Peyer's patch (tissue), 4 donors: ENCODE measurements around the gene BTNL8. TPM values are rescaled to one million over a fixed set of nuclear protein-coding genes. Genes with fewer than 3 reads are reported as not detected.

Source experiments
- DNase-seq, 3 donors: peaks; one replicate each; pipeline ENCODE4 v3.0.0-alpha.2; 2017 to 2019
- H3K27ac ChIP-seq, 4 donors: fragments of 200-600 bp; sonication (generic); one replicate each; pipeline ENCODE4 v1.5.1; 2016 to 2019
- H3K27me3 ChIP-seq, 2 donors: fragments of 200-600 bp; sonication (generic); one replicate each; pipeline ENCODE4 v1.5.1; 2019
- H3K36me3 ChIP-seq, 3 donors: fragments of 200-600 bp; sonication (generic); one replicate each; pipeline ENCODE4 v1.5.1; 2016 to 2019
- H3K4me1 ChIP-seq, 4 donors: fragments of 200-600 bp; sonication (generic); one replicate each; pipeline ENCODE4 v1.5.1; 2016 to 2019
- H3K4me3 ChIP-seq, 4 donors: fragments of 200-600 bp; sonication (generic); 1 replicate in 3 of 4; 2 replicates in 1 of 4; pipeline ENCODE4 v1.5.1; 2016 to 2019; ENCODE audit warnings: mild to moderate bottlenecking in 1 of 4
- H3K9me3 ChIP-seq, 4 donors: fragments of 200-600 bp; sonication (generic); one replicate each; pipeline ENCODE4 v1.5.1; 2016 to 2019; ENCODE audit warnings: mild to moderate bottlenecking in 1 of 4
- CTCF ChIP-seq, 6 experiments: fragments of 450-650 bp in 4 of 6; fragments of 200-600 bp in 2 of 6; sonication (generic) in 1 of 6; IDR thresholded peaks; one replicate each; pipeline ENCODE4 v1.5.1; 2017 to 2019; ENCODE audit warnings: antibody characterized with exemption in 6 of 6, mild to moderate bottlenecking in 3 of 6, moderate library complexity in 1 of 6
- POLR2A ChIP-seq, 2 donors: fragments of 450-650 bp; IDR thresholded peaks; one replicate each; pipeline ENCODE4 v1.5.1; 2017; ENCODE audit warnings: antibody characterized with exemption in 2 of 2, mild to moderate bottlenecking in 2 of 2, moderate library complexity in 2 of 2
- small RNA-seq, 2 donors: library from RNA; depleted of rRNA; stranded (forward); fragments of <200 nt; gene quantifications; one replicate each; pipeline ENCODE3, GENCODE V24; 2016
- total RNA-seq, 4 donors: library from RNA; depleted of rRNA; stranded (reverse); fragments of >200 nt; gene quantifications; one replicate each; pipeline ENCODE4 v1.1.0, GENCODE V29; 2016

BTNL8 gene
- total RNA-seq, 4 donors from 2014 or later = 6.6 to 337 (median 134) TPM

GRCh38 chr5:180982008-180982741 lies 83.2 kb downstream of the BTNL8 start:
- no peak overlapping the region for H3K4me3 ChIP-seq
- no peaks in the 10 kb centered on the region for H3K4me1 ChIP-seq
- TF ChIP-seq CTCF (IDR thresholded peaks at IDR 0.05) (no peak), POLR2A (IDR thresholded peaks at IDR 0.05) (no peak)
- H3K9me3 ChIP-seq = no peaks in the 10 kb centered on the region
- H3K27ac ChIP-seq = no peak overlapping the region
- H3K27me3 ChIP-seq = no peaks in the 10 kb centered on the region
- no peak for DNase-seq
- no peaks in the 10 kb centered on the region for H3K36me3 ChIP-seq

GRCh38 chr5:180988016-180988415 lies 89.1 kb downstream of the BTNL8 start:
- H3K4me1 ChIP-seq = no peaks in the 10 kb centered on the region
- no peaks in the 10 kb centered on the region for H3K27me3 ChIP-seq
- H3K9me3 ChIP-seq = no peaks in the 10 kb centered on the region
- peak in 1 of 3 donors; percentile 65 for DNase-seq
- no peak overlapping the region for H3K4me3 ChIP-seq
- no peaks in the 10 kb centered on the region for H3K36me3 ChIP-seq
- H3K27ac ChIP-seq = peak overlapping the region in 3 of 4 donors; percentile 79 to 88 (median 81)
- TF ChIP-seq CTCF (IDR thresholded peaks at IDR 0.05) (no peak), POLR2A (IDR thresholded peaks at IDR 0.05) (no peak)

GRCh38 chr5:180988592-180988991 lies 89.6 kb downstream of the BTNL8 start, which contains the start of gene BTNL3:
Gene BTNL3, plus strand, starts transcription at chr5:180988846. Its CDS starts 183 bp downstream, at chr5:180989029.
- TF ChIP-seq CTCF (IDR thresholded peaks at IDR 0.05) (no peak), POLR2A (IDR thresholded peaks at IDR 0.05) (peak; percentile 65 to 83)
- no peaks in the 10 kb centered on the region for H3K27me3 ChIP-seq
- peak in 1 of 3 donors; percentile 57 for DNase-seq
- no peaks in the 10 kb centered on the region for H3K9me3 ChIP-seq
- H3K4me1 ChIP-seq = no peaks in the 10 kb centered on the region
- peak within 1 kb of the TSS in 3 of 4 donors; percentile 36 to 55 (median 51) for H3K4me3 ChIP-seq
- H3K27ac ChIP-seq = peak within 1 kb of the TSS in 3 of 4 donors; percentile 79 to 88 (median 81)
- no peaks in the 10 kb centered on the region for H3K36me3 ChIP-seq

GRCh38 chr5:180990086-180990881 lies 91.3 kb downstream of the BTNL8 start:
- peak in 1 of 2 donors; percentile 34 for TF ChIP-seq POLR2A (IDR thresholded peaks at IDR 0.05)
- TF ChIP-seq CTCF (IDR thresholded peaks at IDR 0.05) = no peak
- Histone ChIP-seq H3K4me1 (no peaks in the 10 kb centered on the region), H3K36me3 (no peaks in the 10 kb centered on the region), H3K4me3 (peak overlapping the region in 3 of 4 donors; percentile 36 to 55 (median 51)), H3K9me3 (no peaks in the 10 kb centered on the region), H3K27me3 (no peaks in the 10 kb centered on the region), H3K27ac (peak overlapping the region in 3 of 4 donors; percentile 79 to 88 (median 81))
- no peak for DNase-seq

- TF ChIP-seq POLR2A (IDR thresholded peaks at IDR 0.05) (peak; percentile 7 to 24), CTCF (IDR thresholded peaks at IDR 0.05) (no peak)
- peak overlapping the region in 3 of 4 donors; percentile 79 to 88 (median 81) for H3K27ac ChIP-seq
- no peaks in the 10 kb centered on the region for H3K36me3 ChIP-seq
- no peaks in the 10 kb centered on the region for H3K27me3 ChIP-seq
- H3K9me3 ChIP-seq = no peaks in the 10 kb centered on the region
- peak overlapping the region in 3 of 4 donors; percentile 36 to 55 (median 51) for H3K4me3 ChIP-seq
- no peaks in the 10 kb centered on the region for H3K4me1 ChIP-seq
- DNase-seq = peak in 2 of 3 donors; percentile 55 to 64
These were observed 91.9 kb downstream of the BTNL8 start for GRCh38 chr5:180990882-180991242.

Small RNA genes within 50 kb of the gene (small RNA-seq; reads per million reads assigned to genes)
- gene RF00019 (0 reads per million in 2 donors), gene RPS29P12 (0 reads per million in 2 donors)

Other genes starting within 250 kb of the BTNL8 start
- 10 to 100 TPM in 1 of 4 donors, 1 to 10 TPM in 3; 3.9 to 17.3 (median 6.1) TPM for gene FLT4, start 249.6 kb upstream of the BTNL8 start, total RNA-seq
- not detected for gene OR2Y1, start 159.1 kb upstream of the BTNL8 start, total RNA-seq
- 100 to 1,000 TPM; 102 to 155 (median 144) TPM for gene MGAT1, start 96.4 kb upstream of the BTNL8 start, total RNA-seq
- gene ZFP62, start 37.9 kb upstream of the BTNL8 start, total RNA-seq = 10 to 100 TPM; 22.4 to 45.8 (median 36.4) TPM
- 100 to 1,000 TPM in 2 of 4 donors, 10 to 100 TPM in 1, 1 to 10 TPM in 1; 7.4 to 214 (median 110) TPM for gene BTNL3, start 89.7 kb downstream of the BTNL8 start, total RNA-seq
- gene BTNL9, start 141.1 kb downstream of the BTNL8 start, total RNA-seq = 10 to 100 TPM in 1 of 4 donors, 1 to 10 TPM in 3; 5.3 to 48.7 (median 8.7) TPM
- gene OR2V1, start 232.0 kb downstream of the BTNL8 start, total RNA-seq = not detected
- gene OR2V2, start 248.4 kb downstream of the BTNL8 start, total RNA-seq = not detected